ENCODE results near the gene TRANK1.

TRANK1 gene

GRCh38 chr3:36833160-36833814, 111.6 kb downstream of the TRANK1 start:
- no peak for DNase-seq

GRCh38 chr3:36832406-36832805, 112.4 kb downstream of the TRANK1 start:
- DNase-seq, result no peak

- no peak for DNase-seq
Measured at GRCh38 chr3:36827133-36827532, 117.7 kb downstream of the TRANK1 start.

GRCh38 chr3:36826240-36826639, 118.6 kb downstream of the TRANK1 start:
- DNase-seq, result no peak

- DNase-seq, result no peak
Measured at GRCh38 chr3:36824443-36824842, 120.4 kb downstream of the TRANK1 start.

GRCh38 chr3:36823806-36824205, 121.0 kb downstream of the TRANK1 start:
- no peak for DNase-seq

- DNase-seq, result no peak
Measured at GRCh38 chr3:36820083-36820482, 124.8 kb downstream of the TRANK1 start.

GRCh38 chr3:36817806-36818533, 126.9 kb downstream of the TRANK1 start:
- no peak for DNase-seq

GRCh38 chr3:36815375-36815774, 129.5 kb downstream of the TRANK1 start:
- DNase-seq, result no peak

- DNase-seq, result no peak
Measured at GRCh38 chr3:36814776-36815175, 130.1 kb downstream of the TRANK1 start.

GRCh38 chr3:36814066-36814717, 130.7 kb downstream of the TRANK1 start:
- no peak for DNase-seq

- DNase-seq, result no peak
Measured at GRCh38 chr3:36813305-36813704, 131.5 kb downstream of the TRANK1 start.

- no peak for DNase-seq
Measured at GRCh38 chr3:36812240-36812639, 132.6 kb downstream of the TRANK1 start.

GRCh38 chr3:36811768-36812167, 133.1 kb downstream of the TRANK1 start:
- DNase-seq, result no peak

GRCh38 chr3:36804295-36805055, 140.4 kb downstream of the TRANK1 start:
- no peak for DNase-seq

- no peak for DNase-seq
Measured at GRCh38 chr3:36803091-36803791, 141.6 kb downstream of the TRANK1 start.

GRCh38 chr3:36800533-36801116, 144.2 kb downstream of the TRANK1 start:
- no peak for DNase-seq

- DNase-seq, result no peak
Measured at GRCh38 chr3:36796881-36797280, 148.0 kb downstream of the TRANK1 start.

- no peak for DNase-seq
Measured at GRCh38 chr3:36796161-36796560, 148.7 kb downstream of the TRANK1 start.

- no peak for DNase-seq
Measured at GRCh38 chr3:36795622-36796021, 149.2 kb downstream of the TRANK1 start.

GRCh38 chr3:36792342-36792741, 152.5 kb downstream of the TRANK1 start:
- DNase-seq, result no peak

- no peak for DNase-seq
Measured at GRCh38 chr3:36790765-36791164, 154.1 kb downstream of the TRANK1 start.

Measured in NCI-H446 treated with DMSO at 0.1 percent for 48 hours (cell line).